ENCODE results near the gene MTREX.

MTREX gene

DNA sequence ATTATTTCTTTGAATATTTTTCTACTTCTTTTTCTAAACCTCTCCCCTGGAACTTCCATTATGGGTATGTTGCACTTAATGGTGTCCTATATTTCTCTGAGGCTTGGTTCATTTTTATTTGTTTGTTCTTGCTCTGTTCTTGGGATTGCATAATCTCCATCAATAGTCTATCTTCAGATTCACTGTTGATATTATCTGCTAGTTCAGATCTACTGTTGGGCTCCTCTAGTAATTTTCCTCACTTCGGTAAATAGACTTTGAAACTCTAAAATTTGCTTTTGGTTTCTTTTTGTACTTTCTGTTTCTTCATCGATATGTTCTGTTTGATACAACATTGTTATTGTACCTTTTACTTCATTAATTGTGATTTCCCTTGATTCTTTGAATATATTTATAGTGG, 76.3 kb downstream of the MTREX start:
- no peak for TF ChIP-seq POLR2A (IDR thresholded peaks at IDR 0.05; ENCODE audit: low read depth, low read length)
- FAIRE-seq: no peak
- DNase-seq (ENCODE audit: insufficient read length, low spot score): no peak

- TF ChIP-seq POLR2A (IDR thresholded peaks at IDR 0.05; ENCODE audit: low read depth, low read length): no peak
- no peak for DNase-seq (ENCODE audit: insufficient read length, low spot score)
- FAIRE-seq: no peak
Measured at GRCh38 chr5:55385227-55385626, 77.4 kb downstream of the MTREX start.

- no peak for DNase-seq (ENCODE audit: insufficient read length, low spot score)
- no peak for FAIRE-seq
- TF ChIP-seq POLR2A (IDR thresholded peaks at IDR 0.05; ENCODE audit: low read depth, low read length): no peak
Measured at GRCh38 chr5:55385846-55386245, 78.1 kb downstream of the MTREX start.

DNA sequence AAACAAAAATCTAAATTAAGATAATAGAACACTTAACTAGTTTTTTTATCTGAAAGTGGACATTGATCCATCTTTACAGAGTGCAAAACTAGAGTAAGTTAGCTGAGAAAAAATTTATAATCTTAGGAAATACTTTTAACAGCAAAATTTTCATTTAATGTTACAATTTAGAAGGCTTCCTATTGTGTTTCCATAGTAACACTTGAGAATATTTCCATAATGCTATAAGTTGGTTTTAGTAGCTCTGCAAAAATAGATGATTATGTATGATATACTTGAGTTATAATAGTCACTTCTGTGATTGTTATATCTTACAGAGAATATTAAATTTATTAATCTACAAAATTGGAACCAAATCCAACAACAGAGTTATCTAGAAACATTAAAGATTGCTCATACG, 78.6 kb downstream of the MTREX start:
- DNase-seq (ENCODE audit: insufficient read length, low spot score) (no peak), FAIRE-seq (no peak)
- TF ChIP-seq POLR2A (IDR thresholded peaks at IDR 0.05; ENCODE audit: low read depth, low read length): no peak

- TF ChIP-seq POLR2A (IDR thresholded peaks at IDR 0.05; ENCODE audit: low read depth, low read length): no peak
- DNase-seq (ENCODE audit: insufficient read length, low spot score) (no peak), FAIRE-seq (no peak)
Measured at GRCh38 chr5:55387865-55388264, 80.1 kb downstream of the MTREX start.

DNA sequence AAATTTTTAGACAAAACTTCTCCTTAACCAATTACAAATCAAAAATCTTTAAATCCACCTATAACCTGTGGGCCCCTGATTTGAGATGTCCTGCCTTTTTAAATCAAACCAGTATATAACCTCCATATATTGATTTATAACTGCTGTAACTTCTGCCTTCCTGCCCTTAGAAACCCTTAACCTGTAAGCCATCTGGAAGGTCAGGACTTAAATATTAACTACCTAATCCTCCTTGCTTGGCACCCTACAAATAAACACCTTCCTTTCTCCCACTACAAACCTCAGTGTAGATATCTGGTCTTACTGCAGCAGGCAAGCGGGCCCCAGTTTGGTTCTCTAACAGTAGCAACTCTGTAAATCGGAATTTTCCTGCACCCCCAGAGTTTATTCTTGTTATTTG, 83.9 kb downstream of the MTREX start:
- DNase-seq (ENCODE audit: insufficient read length, low spot score): no peak
- no peak for TF ChIP-seq POLR2A (IDR thresholded peaks at IDR 0.05; ENCODE audit: low read depth, low read length)
- no peak for FAIRE-seq

DNA sequence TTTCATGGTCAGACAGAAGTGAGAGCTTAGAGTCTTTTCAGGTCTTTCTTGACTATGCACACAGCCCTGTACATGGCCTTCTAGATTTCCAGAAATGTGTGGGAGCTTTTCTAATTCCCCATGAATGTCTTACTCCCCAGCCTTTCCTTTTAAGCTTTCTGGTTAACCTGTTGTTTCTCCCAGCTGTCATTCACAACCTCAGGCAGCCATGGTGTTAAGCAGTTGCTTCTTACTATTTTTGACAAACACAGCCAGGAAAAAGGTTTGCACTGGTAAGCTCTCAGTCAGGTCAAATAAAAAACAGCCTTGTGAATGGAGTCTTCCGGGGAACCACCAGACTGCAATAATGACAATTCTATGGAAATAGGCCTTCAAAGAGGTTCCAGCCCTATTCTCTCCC, 84.9 kb downstream of the MTREX start:
- FAIRE-seq (no peak), DNase-seq (ENCODE audit: insufficient read length, low spot score) (no peak)
- no peak for TF ChIP-seq POLR2A (IDR thresholded peaks at IDR 0.05; ENCODE audit: low read depth, low read length)

GRCh38 chr5:55393501-55394175, 85.8 kb downstream of the MTREX start:
- no peak for FAIRE-seq
- no peak for TF ChIP-seq POLR2A (IDR thresholded peaks at IDR 0.05; ENCODE audit: low read depth, low read length)

GRCh38 chr5:55402199-55402598, 94.4 kb downstream of the MTREX start:
- FAIRE-seq (no peak), DNase-seq (ENCODE audit: insufficient read length, low spot score) (no peak)
- no peak for TF ChIP-seq POLR2A (IDR thresholded peaks at IDR 0.05; ENCODE audit: low read depth, low read length)

More at GRCh38 chr5:55393501-55394175, 85.8 kb downstream of the MTREX start:
- no peak for DNase-seq (ENCODE audit: insufficient read length, low spot score)

DNA sequence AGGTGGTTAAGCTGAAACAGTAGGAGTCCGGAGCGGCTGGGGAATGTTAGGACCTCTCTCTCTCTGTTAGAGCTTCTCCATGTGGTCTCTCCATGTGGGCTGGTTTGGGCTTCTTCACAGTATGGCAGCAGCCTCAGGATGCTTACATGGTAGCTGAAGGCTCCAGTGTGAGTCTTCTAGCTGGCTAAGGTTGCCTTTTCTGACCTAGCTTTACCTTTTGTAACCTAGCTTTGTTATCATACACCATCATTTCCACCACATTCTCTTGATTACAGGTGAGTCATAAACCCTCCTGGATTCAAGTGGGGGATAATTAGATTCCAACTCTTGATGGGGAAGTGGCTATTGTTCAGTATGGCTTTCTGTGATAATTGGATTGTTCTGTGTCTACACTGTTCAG, 98.5 kb downstream of the MTREX start:
- DNase-seq (ENCODE audit: insufficient read length, low spot score): no peak
- FAIRE-seq: no peak
- no peak for TF ChIP-seq POLR2A (IDR thresholded peaks at IDR 0.05; ENCODE audit: low read depth, low read length)

- TF ChIP-seq POLR2A (IDR thresholded peaks at IDR 0.05; ENCODE audit: low read depth, low read length): no peak
- DNase-seq (ENCODE audit: insufficient read length, low spot score) (no peak), FAIRE-seq (peak; percentile 71)
Measured at GRCh38 chr5:55407059-55407684, 99.4 kb downstream of the MTREX start.

- no peak for TF ChIP-seq POLR2A (IDR thresholded peaks at IDR 0.05; ENCODE audit: low read depth, low read length)
- FAIRE-seq: no peak
- DNase-seq (ENCODE audit: insufficient read length, low spot score): no peak
Measured at GRCh38 chr5:55407984-55408383, 100.2 kb downstream of the MTREX start.

GRCh38 chr5:55409775-55410174, 102.0 kb downstream of the MTREX start:
- no peak for DNase-seq (ENCODE audit: insufficient read length, low spot score)
- no peak for TF ChIP-seq POLR2A (IDR thresholded peaks at IDR 0.05; ENCODE audit: low read depth, low read length)
- FAIRE-seq: peak; percentile 11

DNA sequence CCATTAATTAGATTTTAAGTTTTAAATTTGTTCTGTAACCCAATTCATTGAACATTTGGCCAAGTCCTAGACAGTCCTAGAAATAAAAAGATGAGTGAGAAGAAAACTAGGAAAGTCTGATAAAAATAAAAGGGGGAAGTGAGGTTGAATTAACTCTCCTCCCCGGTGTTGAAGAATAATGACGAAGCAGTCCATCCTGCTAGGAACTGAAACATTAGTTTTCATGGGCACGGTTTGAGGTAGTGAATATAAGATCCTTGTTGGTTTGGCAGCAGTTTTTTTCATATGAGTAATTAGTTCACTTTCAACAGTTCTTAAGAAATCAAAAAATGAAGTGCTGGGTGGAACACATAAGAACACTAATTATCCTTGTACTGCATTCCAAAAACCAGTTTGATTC, 103.1 kb downstream of the MTREX start:
- peak; percentile 38 for FAIRE-seq
- TF ChIP-seq POLR2A (IDR thresholded peaks at IDR 0.05; ENCODE audit: low read depth, low read length): no peak
- no peak for DNase-seq (ENCODE audit: insufficient read length, low spot score)

DNA sequence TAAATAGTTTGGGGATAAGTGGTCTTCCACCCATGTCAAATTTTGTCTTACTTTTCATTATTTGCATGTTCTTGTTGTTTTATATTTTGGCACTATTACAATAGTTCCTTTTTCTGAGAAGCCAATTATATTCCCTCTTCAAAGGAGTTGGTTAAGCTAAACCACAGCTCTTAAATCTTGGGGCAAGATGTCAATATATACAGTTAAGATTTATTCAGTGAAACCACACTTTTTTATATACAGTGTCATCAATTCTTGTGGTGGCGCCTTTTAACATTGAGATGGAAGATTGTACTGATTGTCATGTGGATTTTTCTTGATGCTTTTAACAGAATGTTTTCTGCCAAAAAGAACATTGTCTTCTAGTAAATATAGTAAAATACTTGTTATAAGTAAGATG, 104.1 kb downstream of the MTREX start:
- no peak for TF ChIP-seq POLR2A (IDR thresholded peaks at IDR 0.05; ENCODE audit: low read depth, low read length)
- no peak for DNase-seq (ENCODE audit: insufficient read length, low spot score)
- FAIRE-seq: no peak

Measured in H54 (cell line).